Liver (tissue), 9 donors: ENCODE results near the gene PLIN1. TPM values are rescaled to one million over a fixed set of nuclear protein-coding genes. Genes with fewer than 3 reads are reported as not detected.

Experiments used
- DNase-seq: peaks from one replicate; pipeline ENCODE4 v3.0.0-alpha.2; 2017; ENCODE audit warnings: low spot score
- H3K27ac ChIP-seq, 2 donors: one replicate each; pipeline ENCODE4 v1.7.0; 2013; ENCODE audit warnings: inconsistent platforms in 2 of 2, low read length in 2 of 2, control low read depth in 1 of 2, low read depth in 1 of 2, mild to moderate bottlenecking in 1 of 2
- H3K27me3 ChIP-seq, 4 donors: one replicate each; pipeline versions ENCODE4 v1.6.1 to v1.7.0; 2013; ENCODE audit warnings: low read length in 3 of 4, inconsistent platforms in 1 of 4, mild to moderate bottlenecking in 1 of 4, moderate library complexity in 1 of 4; ENCODE audit not compliant: control insufficient read depth in 4 of 4, insufficient read depth in 4 of 4
- H3K36me3 ChIP-seq, 4 donors: one replicate each; pipeline versions ENCODE4 v1.6.1 to v1.7.0; 2013; ENCODE audit warnings: low read length in 3 of 4, mild to moderate bottlenecking in 3 of 4, low read depth in 1 of 4, moderate library complexity in 1 of 4; ENCODE audit not compliant: control insufficient read depth in 4 of 4, insufficient read depth in 3 of 4
- H3K4me1 ChIP-seq, 4 donors: one replicate each; pipeline versions ENCODE4 v1.6.1 to v1.7.0; 2013; ENCODE audit warnings: low read length in 3 of 4, mild to moderate bottlenecking in 3 of 4, moderate library complexity in 1 of 4; ENCODE audit not compliant: control insufficient read depth in 4 of 4, insufficient read depth in 4 of 4
- H3K4me3 ChIP-seq, 3 donors: one replicate each; pipeline versions ENCODE4 v1.6.1 to v1.7.0; 2013; ENCODE audit warnings: low read length in 3 of 3, control low read depth in 1 of 3, low read depth in 1 of 3, mild to moderate bottlenecking in 1 of 3
- H3K9ac ChIP-seq, 2 donors: one replicate each; pipeline ENCODE4 v1.7.0; 2013; ENCODE audit warnings: low read length in 2 of 2, mild to moderate bottlenecking in 2 of 2, moderate library complexity in 2 of 2, control low read depth in 1 of 2, low read depth in 1 of 2
- H3K9me3 ChIP-seq, 4 donors: one replicate each; pipeline versions ENCODE4 v1.6.1 to v1.7.0; 2013; ENCODE audit warnings: low read length in 3 of 4; ENCODE audit not compliant: control insufficient read depth in 4 of 4
- CTCF ChIP-seq: fragments of 150-350 bp; IDR thresholded peaks from 2 replicates; pipeline ENCODE4 v1.5.1; 2017; ENCODE audit warnings: improper control_type of control experiment, low read depth, low read length; ENCODE audit not compliant: missing input control
- EGR1 ChIP-seq, 2 donors: IDR thresholded peaks; 2 replicates each; pipeline ENCODE4 v1.6.1; 2016 to 2018; ENCODE audit warnings: antibody characterized with exemption in 2 of 2, low read depth in 2 of 2
- FOXA2 ChIP-seq: IDR thresholded peaks from 2 replicates; pipeline ENCODE4 v1.6.1; 2016; ENCODE audit warnings: antibody characterized with exemption
- GABPA ChIP-seq, 2 donors: IDR thresholded peaks in 1 of 2; conservative IDR thresholded peaks in 1 of 2; 2 replicates each; pipeline ENCODE4 v1.6.1; 2016; ENCODE audit warnings: antibody characterized with exemption in 2 of 2, mild to moderate bottlenecking in 1 of 2, moderate library complexity in 1 of 2
- HNF4A ChIP-seq, 2 donors: conservative IDR thresholded peaks; 2 replicates each; pipeline ENCODE4 v1.6.1; 2016; ENCODE audit warnings: antibody characterized with exemption in 2 of 2, mild to moderate bottlenecking in 2 of 2
- HNF4G ChIP-seq: IDR thresholded peaks from 2 replicates; pipeline ENCODE4 v1.6.1; 2016; ENCODE audit warnings: antibody characterized with exemption
- NR2F2 ChIP-seq: IDR thresholded peaks from 2 replicates; pipeline ENCODE4 v1.6.1; 2016; ENCODE audit warnings: antibody characterized with exemption
- RAD21 ChIP-seq, 2 donors: IDR thresholded peaks; 2 replicates each; pipeline ENCODE4 v1.6.1; 2016; ENCODE audit warnings: antibody characterized with exemption in 2 of 2, mild to moderate bottlenecking in 2 of 2
- RXRA ChIP-seq, 2 donors: IDR thresholded peaks; 2 replicates each; pipeline ENCODE4 v1.6.1; 2017 to 2018; ENCODE audit warnings: antibody characterized with exemption in 2 of 2, mild to moderate bottlenecking in 1 of 2
- TAF1 ChIP-seq: conservative IDR thresholded peaks from 2 replicates; pipeline ENCODE4 v1.6.1; 2016; ENCODE audit warnings: antibody characterized with exemption, mild to moderate bottlenecking
- YY1 ChIP-seq: IDR thresholded peaks from 2 replicates; pipeline ENCODE4 v1.6.1; 2016; ENCODE audit warnings: antibody characterized with exemption, mild to moderate bottlenecking
- ZBTB33 ChIP-seq: IDR thresholded peaks from 2 replicates; pipeline ENCODE4 v1.6.1; 2016; ENCODE audit warnings: antibody characterized with exemption
- WGBS: extraction: QIAGEN DNeasy Blood & Tissue Kit; methylation state at CpG from one replicate; pipeline ENCODE4 v1.1.7; 2013; 5-methylcytosine and 5-hydroxymethylcytosine counted together
- polyA plus RNA-seq, 2 donors: library from polyadenylated mRNA; stranded (reverse) in 1 of 2; unstranded in 1 of 2; fragments of 200-250 nt in 1 of 2; fragments of >200 nt in 1 of 2; fragmentation: Nextera tagmentation in 1 of 2; extraction: Ambion mirVana in 1 of 2; gene quantifications; one replicate each; pipeline versions ENCODE4 v1.2.1 to v1.2.3, GENCODE V29; 2013 to 2015
- total RNA-seq, 2 donors: library from RNA; depleted of rRNA; stranded (reverse); fragments of >200 nt; gene quantifications; one replicate each; pipeline ENCODE4 v1.2.3, GENCODE V29; 2014
- TF ChIP-seq, protein P1 (sequence below): IDR thresholded peaks from 2 replicates; pipeline ENCODE4 v1.6.1; 2016; ENCODE audit warnings: antibody characterized with exemption
- TF ChIP-seq, protein P2 (sequence below): IDR thresholded peaks from 2 replicates; pipeline ENCODE4 v1.6.1; 2016; ENCODE audit warnings: antibody characterized with exemption
- TF ChIP-seq, protein P3 (sequence below): IDR thresholded peaks from 2 replicates; pipeline ENCODE4 v1.6.1; 2016; ENCODE audit warnings: antibody characterized with exemption, mild to moderate bottlenecking
- donor health status: healthy.
- donor health status: healthy.
- donor health status: healthy.
- donor health status: healthy.
- donor health status: healthy.

Gene PLIN1
- total and polyA plus RNA-seq, 4 donors, result 10.2 to 46.0 (median 13.3) TPM

DNA sequence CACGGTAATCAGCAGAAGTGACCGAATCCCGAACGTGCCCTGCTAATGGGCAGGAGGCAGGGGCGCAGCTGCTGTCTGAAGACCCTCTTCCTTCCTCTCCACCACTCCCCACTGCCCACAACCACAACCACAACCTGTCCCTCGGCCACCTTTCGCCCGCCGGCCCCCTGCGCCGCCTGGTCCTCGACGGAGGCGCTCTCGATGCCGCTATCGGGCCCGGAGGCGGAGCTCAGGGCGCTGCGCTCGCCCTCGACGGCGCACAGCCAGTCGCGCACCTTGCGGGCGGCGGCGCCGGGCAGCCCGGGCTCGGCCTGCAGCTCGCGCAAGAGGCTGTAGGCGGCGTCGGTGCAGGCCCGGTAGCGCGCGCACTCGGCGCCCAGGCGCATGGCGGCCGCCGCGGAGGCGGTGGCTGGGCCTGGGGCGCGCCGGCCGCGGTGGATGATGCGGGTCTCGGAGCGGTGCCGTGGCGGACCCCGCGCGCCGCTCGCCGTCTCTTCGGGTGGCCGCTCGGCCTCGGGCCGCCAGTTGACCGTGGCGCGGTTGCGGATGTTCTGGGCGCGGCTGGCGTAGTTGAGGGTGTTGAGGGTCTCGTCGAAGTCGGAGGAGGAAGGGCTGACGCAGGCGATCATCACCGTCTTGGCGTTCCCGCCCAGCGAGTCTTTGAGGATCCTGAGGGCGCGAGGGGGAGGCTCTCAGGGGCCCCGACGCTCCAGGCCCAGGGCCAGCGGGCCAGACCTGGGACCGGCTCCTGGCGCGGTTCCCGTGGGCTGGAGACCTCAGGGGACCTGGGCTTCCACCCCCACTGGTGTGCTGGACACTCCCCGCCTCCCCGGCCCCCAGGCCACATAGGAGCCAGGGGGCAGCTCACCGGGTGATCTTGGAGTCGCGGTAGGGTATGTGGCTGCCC is 30.8 kb downstream of the PLIN1 start:
- WGBS, result 90% methylated on average over 102 of the region's 102 CpGs
- no peaks in the 10 kb centered on the region for H3K27me3 ChIP-seq
- H3K9ac ChIP-seq, result no peak overlapping the region
- H3K27ac ChIP-seq, result no peak overlapping the region
- H3K4me1 ChIP-seq, result peaks cover 0 to 9% (median 4%) of the 10 kb centered on the region in 4 donors
- no peaks in the 10 kb centered on the region for H3K9me3 ChIP-seq
- no peak overlapping the region for H3K4me3 ChIP-seq
- TF ChIP-seq ZBTB33 (no peak), EGR1 (IDR thresholded peaks at IDR 0.05; ENCODE audit: low read depth in 2 of 2) (no peak), FOXA2 (no peak), GABPA (IDR thresholded peaks at IDR 0.05 in 1 of 2, conservative IDR thresholded peaks at IDR 0.05 in 1 of 2) (no peak), CTCF (no peak)
- TF ChIP-seq, protein P1, sequence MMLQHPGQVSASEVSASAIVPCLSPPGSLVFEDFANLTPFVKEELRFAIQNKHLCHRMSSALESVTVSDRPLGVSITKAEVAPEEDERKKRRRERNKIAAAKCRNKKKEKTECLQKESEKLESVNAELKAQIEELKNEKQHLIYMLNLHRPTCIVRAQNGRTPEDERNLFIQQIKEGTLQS, result no peak
- TF ChIP-seq, protein P2, sequence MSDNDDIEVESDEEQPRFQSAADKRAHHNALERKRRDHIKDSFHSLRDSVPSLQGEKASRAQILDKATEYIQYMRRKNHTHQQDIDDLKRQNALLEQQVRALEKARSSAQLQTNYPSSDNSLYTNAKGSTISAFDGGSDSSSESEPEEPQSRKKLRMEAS, result no peak
- no peak for DNase-seq
- H3K36me3 ChIP-seq, result no peaks in the 10 kb centered on the region

DNA sequence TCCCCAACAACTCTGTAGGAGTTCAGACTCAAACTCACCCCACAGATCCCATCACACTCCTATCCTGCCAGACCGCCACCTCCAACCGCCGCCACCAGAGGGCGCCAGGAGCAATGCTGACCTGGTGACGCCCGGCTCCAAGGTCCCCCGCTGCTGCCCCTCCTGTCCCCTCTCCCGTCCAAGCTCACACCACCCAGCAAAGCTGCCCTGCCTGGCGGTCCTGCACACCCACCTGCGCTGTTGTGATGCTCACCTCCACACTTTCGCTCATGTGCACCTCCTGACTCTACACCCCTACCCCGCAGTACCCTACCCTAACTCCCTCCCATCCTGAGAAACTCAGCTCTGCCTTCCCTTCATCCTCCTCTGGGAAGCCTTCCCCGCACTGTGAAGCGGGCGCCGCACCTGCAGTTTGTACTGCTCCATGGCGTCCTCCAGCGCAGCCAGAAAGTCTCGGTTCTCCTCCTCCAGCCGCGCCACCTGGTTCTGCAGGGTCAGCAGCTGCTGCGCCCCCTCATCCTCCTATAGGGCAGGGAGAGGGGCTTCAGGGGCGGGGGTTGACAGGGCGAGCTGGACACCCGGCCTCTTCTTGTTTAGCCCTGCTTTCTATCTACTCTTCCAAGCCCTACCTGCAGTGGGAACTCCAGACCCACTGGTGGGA is 31.8 kb downstream of the PLIN1 start:
- peak; percentile 89 for DNase-seq
- H3K27me3 ChIP-seq, result no peaks in the 10 kb centered on the region
- no peaks in the 10 kb centered on the region for H3K36me3 ChIP-seq
- WGBS, result 48% methylated on average over 25 of the region's 25 CpGs
- H3K27ac ChIP-seq, result no peak overlapping the region
- H3K4me1 ChIP-seq, result peaks cover under 1 to 9% (median 4%) of the 10 kb centered on the region in 4 donors
- TF ChIP-seq TAF1 (no peak), RXRA (IDR thresholded peaks at IDR 0.05) (no peak), RAD21 (IDR thresholded peaks at IDR 0.05) (peak; percentile 76 to 87), CTCF (peak; percentile 84), EGR1 (IDR thresholded peaks at IDR 0.05; ENCODE audit: low read depth in 2 of 2) (no peak), HNF4A (conservative IDR thresholded peaks at IDR 0.05) (peak in 1 of 2 donors; percentile 34), GABPA (IDR thresholded peaks at IDR 0.05 in 1 of 2, conservative IDR thresholded peaks at IDR 0.05 in 1 of 2) (no peak), YY1 (no peak), NR2F2 (no peak), HNF4G (no peak)
- TF ChIP-seq, protein P3, sequence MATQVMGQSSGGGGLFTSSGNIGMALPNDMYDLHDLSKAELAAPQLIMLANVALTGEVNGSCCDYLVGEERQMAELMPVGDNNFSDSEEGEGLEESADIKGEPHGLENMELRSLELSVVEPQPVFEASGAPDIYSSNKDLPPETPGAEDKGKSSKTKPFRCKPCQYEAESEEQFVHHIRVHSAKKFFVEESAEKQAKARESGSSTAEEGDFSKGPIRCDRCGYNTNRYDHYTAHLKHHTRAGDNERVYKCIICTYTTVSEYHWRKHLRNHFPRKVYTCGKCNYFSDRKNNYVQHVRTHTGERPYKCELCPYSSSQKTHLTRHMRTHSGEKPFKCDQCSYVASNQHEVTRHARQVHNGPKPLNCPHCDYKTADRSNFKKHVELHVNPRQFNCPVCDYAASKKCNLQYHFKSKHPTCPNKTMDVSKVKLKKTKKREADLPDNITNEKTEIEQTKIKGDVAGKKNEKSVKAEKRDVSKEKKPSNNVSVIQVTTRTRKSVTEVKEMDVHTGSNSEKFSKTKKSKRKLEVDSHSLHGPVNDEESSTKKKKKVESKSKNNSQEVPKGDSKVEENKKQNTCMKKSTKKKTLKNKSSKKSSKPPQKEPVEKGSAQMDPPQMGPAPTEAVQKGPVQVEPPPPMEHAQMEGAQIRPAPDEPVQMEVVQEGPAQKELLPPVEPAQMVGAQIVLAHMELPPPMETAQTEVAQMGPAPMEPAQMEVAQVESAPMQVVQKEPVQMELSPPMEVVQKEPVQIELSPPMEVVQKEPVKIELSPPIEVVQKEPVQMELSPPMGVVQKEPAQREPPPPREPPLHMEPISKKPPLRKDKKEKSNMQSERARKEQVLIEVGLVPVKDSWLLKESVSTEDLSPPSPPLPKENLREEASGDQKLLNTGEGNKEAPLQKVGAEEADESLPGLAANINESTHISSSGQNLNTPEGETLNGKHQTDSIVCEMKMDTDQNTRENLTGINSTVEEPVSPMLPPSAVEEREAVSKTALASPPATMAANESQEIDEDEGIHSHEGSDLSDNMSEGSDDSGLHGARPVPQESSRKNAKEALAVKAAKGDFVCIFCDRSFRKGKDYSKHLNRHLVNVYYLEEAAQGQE, result no peak
- TF ChIP-seq, protein P1, result no peak
- no peaks in the 10 kb centered on the region for H3K9me3 ChIP-seq
- H3K9ac ChIP-seq, result no peak overlapping the region
- peak overlapping the region in 2 of 3 donors; percentile 6 to 49 for H3K4me3 ChIP-seq
